Colon (tissue), 2 donors: Measurements from ENCODE around the gene CHAT.

Experiments
- FAIRE-seq: peaks from 2 replicates; lab custom pipeline; 2012; peaks lifted over from hg19 to GRCh38; lab: Jason Lieb, UNC
- donor health status: control.
- donor health status: control.

CHAT gene

DNA sequence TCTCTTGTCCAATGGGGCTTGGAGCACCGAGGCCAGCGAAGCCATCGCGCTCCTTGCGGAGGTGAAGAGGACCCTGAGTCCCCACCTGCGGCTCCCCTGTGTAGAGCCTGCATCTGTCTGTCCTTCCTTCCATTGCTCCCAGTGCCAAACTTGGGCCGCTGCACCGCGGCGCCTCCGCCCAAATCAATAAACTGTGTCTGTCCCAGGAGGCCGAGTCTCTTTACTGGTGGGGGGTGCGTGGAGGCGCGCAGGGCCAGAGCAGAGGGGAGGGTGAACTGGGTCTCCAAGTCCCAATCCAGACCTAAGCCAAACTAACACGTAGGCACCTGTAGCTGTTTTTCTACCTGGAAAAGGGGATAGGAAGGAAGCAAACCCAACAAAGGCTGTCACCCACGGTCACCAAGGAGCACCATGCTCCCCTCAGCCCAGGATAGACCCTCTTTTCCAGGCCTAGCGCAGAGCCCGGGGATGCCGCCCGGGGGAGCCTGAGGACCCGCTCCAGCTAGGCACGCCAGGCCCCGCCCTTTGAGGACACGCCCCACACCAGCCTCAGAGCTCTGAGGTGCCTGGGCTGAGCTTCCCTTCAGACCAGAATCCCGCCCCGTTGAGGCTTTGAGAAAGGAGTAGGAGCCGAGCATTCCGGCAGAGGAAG, 1.2 kb upstream of the CHAT start:
- FAIRE-seq = no peak

DNA sequence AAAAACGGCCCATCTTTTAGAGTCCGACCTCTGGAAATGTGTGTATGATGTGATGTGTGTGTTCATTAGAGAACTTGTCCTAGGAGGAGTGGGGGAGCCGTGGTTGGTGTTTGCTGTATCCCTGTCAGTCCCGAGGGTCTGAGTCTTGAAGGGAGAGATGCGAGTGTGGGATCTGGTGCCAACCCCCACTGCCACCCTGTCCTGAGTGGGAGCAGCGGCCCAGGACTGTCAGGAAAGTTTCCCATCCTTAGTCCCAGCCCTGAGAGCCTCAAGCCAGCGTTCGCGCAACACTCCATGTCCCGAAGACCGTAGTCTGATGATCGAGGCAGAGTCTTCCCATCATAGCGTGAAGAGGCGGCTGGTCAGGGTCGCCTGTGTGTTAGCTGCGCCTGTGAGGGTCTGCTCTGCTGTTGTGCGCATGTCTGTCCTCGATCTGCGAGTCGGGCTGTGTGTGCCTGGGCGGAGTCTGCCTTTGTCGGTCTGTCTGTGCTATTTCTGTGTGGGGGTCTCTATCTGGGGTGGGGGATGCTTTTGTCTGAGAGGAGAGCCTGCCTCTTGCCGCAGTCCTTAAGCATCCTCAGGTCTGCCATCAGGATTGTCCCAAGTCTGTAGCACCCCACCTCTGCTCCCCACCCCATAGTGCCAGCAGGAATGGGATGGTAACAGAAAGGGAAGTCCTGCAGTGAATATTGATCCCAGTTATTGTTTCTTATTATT, 514 bp upstream of the CHAT start:
- no peak for FAIRE-seq

DNA sequence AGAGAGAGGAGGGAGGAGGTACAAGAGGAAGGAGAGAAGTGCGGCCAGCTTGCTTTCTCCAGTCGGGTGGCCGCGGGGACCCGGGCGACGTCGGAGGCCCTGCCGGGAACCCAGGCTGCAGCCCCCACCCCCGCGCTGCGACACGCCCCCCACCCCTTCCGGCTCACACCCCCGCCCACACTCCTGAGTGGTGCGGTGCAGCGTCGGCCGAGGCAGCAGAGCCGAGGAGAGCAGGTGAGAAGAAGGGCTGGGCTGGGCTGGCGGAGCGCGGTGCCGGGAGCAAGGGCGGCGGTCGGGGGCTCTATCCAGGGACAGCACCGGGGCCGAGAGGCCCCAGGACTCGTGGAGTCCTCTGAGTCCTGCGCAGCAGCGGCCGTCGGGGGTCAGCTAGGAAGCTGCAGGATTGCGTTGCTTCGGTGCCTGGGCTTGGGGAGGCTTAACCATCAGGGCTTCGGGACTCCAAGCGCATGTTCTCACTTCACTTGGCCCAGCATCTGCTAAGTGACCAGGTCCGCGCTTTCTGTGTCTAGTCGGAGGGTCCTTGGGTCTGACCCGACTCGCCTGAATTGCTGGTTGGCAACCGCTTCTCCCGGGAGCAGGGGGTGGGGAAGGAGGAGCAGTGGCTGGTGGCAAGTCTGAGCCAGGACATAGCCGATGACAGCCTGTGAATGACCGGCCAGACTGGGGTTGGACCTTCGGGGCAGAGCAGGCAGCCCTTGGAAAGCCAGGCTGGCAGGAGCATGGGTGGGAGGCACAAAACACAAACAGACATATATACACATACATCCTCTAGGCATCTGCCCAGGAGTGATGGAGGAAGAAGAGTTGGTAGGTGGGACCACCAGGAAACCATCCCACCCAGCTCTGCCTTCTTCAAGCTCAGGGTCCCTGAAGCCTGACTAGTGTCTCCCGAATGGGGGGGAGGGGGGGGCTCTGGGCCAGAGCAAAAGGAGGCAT, 683 bp downstream of the CHAT start:
- FAIRE-seq = no peak

DNA sequence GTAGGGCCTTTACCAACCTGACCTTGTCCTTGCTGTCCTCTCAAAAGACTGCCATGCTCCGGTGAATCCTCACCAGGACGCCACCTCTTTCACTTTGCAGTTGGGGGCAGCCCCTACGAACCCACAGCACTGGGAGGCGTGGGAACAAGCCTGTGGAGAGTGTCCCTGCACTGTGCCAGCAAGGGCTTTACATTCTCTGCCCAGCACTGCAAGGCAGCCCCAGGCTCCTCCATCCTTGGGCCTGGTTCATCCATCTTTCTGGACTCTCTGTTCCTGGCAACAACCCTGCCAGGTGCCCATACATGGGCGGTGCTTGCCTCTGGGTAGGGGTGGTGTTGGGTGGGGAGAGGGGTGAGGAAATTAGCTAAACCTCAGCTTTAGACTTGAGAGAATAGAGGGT, 1.4 kb downstream of the CHAT start:
- no peak for FAIRE-seq

DNA sequence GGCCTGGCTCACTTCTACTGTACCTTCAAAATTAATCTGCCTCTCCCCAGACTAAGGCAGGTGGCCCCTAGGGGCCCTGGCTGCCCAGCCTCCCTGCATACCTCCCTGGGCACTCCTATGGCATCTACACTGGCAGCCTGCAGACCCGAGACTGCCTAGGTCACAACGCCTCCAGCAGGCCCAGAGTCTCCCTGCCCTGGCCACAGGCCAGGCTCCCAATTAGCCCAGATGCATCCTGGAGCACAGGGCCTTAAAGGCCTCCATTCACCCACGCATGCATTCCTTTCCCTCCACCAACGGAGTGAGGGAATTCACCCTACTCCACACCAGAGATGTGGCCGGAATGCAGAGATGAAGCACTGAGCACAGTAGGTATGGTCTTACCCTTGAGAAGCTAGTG, 1.9 kb downstream of the CHAT start:
- FAIRE-seq = no peak

DNA sequence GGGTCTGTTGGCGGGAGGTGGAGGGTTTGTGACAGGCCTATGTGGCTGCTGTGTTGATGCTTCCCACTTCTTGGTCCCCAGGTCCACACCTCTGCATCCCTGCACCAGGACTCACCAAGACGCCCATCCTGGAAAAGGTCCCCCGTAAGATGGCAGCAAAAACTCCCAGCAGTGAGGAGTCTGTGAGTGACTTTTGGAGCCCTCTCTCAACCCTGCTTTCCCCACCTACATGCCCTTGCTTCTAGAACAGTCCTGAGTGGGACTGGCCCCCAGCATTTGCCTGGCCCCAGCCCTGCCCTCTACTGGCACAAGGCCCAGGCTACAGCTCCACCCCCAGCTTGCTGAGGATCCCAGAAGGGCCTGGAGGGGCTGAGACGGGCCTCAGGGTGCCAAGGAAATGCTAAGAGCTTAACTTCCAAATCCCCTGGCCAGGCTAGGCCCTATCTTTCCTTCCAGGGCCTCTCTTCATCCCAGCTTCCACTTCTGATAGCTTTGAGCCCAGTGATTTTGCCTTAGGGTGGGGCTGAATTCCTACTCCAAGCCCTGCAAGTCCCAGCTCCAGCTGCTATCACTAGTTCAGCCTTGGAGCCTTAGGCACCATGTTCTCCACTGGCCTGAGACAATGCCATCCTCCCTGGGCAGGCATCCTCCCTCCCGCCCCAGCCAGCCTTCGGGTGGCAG, 2.7 kb downstream of the CHAT start:
- no peak for FAIRE-seq

DNA sequence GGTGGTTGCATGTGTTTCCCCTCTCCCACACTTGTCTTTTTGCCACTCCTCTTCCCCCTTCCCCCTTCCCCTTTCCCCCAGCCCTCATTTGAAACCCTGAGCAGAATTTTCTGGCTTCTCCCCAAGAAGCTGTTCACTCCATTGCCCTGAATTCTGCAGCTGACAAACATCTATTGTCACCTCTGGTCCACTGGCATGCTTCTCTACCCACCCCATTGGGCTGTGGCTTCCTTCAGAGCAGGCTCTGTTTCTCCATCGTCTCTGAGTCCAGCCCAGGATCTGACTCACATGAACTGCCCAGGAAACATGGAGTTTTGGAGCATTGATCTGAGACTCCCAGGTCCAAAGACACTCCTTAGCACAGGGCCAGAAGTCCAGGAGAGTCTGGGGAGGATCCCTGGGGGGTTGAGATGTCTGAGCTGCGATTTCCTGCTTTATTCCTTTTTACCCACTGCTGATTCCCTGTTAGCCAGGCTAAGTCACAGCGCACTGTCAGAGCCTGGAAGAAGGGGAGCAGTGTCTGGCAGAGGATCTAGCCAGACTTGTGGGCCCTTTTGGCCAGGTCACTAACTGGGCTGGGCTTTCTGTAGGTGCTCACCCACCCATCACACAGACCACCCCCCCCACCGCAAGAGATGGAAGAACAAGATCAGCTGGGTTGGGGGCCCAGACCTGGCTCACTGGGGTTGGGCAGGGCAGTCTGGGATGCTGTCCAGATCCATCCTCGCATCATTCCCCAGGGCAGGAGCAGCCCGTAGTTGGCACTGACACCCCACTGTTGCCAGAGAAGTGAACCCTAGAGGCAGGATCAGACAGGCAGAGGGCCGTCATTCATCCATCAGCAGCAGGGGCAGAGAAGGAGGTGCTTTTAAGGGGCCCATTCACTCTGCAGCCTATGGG, 3.5 kb downstream of the CHAT start:
- FAIRE-seq = no peak

DNA sequence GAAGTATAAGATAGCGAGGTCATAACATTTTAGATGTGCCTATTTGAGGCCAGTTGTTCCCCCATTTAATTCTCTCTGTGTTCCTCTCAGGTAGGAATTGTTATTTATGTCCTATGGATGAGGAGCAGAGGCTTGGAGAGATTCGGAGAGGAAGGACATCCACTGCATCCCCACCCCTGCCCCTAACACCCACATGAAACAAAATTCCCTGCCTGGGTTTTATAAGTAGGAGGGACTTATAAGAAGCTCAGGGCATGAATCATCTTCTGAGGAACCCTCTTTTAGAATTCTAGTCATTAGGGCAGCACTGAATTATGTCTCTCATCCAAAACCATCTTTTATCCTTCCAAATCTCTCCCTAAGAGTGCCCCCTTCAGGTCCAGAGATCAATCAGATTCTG, 5.0 kb downstream of the CHAT start:
- no peak for FAIRE-seq

DNA sequence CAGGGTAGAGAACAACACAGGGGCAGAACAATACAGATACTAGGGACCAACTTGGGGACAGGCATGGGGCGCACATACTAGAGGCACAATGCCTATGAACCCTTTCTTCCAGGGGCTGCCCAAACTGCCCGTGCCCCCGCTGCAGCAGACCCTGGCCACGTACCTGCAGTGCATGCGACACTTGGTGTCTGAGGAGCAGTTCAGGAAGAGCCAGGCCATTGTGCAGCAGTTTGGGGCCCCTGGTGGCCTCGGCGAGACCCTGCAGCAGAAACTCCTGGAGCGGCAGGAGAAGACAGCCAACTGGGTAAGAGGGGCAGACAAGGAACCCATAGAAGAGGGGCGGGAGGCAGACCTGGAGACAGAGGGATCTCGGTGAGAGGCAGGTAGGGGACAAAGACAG, 5.8 kb downstream of the CHAT start:
- no peak for FAIRE-seq

DNA sequence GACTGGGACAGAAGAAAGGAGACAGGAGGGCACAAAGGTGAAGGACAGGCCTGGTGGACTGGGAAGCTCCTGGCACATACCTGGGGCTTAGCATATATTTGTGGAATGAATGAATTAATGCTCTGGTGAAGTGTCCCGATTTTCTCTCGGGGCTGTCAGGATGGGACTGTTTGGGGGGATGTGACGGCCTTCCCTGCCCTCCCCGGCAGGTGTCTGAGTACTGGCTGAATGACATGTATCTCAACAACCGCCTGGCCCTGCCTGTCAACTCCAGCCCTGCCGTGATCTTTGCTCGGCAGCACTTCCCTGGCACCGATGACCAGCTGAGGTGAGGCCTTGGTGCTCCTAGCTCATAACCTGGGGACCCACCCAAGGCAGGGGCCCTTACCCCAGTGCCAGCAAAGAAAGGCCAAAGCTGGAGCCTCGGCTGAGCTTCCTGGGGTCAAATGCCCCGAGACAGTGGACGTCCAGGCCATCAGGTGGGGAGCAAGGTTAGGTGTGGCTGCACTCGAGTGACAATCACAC, 6.5 kb downstream of the CHAT start:
- FAIRE-seq = no peak

DNA sequence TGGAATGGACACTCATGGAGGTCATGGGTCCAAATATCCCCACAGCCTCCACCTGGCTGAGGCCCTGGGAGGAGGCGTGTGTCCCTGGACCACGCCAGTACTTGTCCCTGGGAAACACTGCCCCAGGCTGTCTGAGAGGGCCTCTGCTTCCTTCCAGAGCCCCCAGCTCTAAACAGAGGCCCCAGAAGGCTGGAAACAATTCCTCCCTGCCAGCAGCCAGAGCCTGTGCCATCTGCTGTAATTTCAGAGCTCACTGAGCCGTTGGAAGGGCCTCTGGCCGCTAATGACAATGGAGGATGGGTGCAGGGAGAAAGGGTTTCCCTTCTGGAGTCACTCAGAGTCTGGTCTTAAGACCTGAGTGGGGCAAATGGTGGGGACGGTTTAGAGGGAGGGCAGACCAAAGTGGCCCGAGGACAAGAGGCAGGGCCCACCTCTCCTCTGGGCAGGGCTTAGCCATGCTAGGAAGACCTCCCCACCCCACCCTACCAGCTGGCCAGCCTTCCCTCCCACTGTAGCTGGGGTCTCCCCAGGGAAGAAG, 7.1 kb downstream of the CHAT start:
- FAIRE-seq = no peak

DNA sequence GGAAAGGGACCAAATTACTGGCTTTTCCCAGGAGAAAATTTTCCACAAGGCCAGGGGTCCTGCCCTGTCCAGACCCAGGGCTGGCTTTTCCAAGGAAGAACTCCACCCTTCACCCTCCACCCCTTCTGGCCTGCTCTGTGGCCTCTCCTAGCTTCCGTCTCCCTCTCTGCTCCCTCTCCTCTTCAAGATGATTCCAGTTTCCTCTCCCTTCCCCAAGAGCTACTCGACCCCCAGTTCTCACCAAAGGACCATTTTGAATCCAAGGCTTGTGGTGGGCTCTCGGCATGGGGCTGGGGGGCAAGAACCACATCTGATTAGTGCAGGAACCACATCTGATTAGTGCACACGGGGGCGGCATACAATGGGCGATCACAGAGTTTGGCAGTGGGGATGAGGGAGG, 7.7 kb downstream of the CHAT start:
- FAIRE-seq = no peak

DNA sequence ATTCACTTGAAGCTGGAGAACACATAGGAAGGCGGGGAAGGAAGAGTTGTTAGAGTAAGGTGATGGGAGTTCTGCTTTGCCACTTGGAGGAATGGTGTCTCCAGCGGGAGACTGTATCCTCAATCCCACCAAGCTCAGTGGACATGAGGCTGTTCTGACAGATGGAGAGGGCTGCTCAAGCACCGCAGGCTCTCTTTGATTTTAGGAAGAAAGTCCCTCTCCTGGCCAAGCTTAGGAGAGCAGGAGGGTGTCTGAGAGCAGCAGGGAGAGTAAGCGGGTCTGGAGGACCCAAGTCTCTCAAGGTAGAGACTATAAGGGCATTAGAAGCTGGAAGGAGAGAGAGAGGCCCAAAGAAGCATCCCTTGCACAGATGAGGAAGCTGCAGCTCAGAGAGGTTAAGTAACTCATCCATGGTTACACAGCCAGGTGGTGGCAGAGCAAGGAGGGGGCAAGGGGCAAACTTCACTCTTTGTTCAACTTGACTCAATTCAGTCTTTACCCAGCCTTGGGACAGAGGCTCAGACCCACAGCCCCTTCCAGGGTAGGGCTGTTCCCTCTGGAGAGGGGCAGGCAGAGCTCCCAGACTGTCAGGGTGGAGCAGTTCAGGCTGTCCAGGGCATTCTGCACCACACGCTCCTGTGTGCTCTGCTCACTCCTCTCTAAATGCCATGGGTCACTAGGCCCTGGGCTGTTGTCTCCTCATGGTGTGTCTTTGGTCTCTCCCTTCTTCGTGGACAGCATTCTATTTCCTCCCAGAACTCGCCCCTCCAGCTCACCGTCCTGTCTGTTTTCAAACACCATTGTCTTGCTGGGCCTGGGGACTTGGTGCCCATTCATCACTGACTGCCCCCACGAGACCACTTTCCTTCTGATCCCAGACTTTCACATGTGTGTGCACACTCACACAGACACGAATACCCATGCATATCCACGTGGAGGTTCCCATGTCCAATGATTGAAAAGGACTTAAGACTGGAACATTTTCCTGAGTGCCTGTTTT, 8.9 kb downstream of the CHAT start:
- FAIRE-seq = no peak

DNA sequence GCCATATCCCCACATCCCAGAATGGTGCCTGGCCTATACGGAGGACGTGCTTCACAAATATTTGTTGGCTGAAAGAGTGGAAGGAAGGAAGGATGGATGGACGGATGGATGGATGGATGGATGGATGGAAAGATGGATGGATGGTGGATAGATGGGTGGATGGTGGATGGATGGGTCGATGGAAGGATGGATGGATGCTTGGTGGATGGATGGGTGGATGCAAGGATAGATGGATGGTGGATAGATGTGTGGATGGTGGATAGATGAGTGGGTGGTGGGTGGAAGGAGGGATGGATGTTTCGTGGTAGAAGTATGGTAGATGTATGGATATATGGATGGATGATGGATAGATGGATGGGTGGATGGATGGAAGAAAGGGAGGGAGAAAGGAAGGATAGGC, 10.8 kb downstream of the CHAT start:
- FAIRE-seq = no peak

DNA sequence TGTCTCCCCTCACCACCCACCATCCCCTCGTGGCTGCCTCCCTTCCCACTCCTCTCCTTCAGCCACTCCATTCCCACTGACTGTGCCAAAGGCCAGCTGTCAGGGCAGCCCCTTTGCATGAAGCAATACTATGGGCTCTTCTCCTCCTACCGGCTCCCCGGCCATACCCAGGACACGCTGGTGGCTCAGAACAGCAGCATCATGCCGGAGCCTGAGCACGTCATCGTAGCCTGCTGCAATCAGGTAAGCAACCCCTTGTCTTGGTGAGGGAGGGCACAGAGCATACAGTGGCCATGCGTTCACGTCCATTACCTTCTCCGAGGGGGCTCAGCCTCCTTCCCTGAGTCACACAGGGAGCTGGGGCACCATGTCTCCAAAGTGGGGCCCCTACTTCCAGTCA, 11.6 kb downstream of the CHAT start:
- FAIRE-seq = no peak

DNA sequence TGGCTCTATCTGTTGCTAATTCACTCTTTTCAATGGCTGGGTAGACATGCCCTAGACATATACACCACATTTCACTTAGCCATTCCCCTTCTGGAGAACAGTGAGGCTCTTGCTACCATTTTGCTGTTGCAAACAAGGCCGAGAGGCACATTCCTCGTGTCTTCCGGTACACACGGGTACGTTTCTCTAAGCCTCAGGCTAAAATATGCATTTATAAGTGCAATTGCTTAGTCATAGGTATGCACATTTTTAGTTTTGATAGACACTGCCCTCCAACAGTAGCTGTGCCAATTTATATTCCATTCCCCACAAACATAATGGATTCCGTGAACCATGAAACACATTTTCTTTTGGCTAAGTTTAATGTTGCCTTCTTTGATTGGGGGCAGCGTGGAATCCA, 13.2 kb downstream of the CHAT start:
- FAIRE-seq = no peak

DNA sequence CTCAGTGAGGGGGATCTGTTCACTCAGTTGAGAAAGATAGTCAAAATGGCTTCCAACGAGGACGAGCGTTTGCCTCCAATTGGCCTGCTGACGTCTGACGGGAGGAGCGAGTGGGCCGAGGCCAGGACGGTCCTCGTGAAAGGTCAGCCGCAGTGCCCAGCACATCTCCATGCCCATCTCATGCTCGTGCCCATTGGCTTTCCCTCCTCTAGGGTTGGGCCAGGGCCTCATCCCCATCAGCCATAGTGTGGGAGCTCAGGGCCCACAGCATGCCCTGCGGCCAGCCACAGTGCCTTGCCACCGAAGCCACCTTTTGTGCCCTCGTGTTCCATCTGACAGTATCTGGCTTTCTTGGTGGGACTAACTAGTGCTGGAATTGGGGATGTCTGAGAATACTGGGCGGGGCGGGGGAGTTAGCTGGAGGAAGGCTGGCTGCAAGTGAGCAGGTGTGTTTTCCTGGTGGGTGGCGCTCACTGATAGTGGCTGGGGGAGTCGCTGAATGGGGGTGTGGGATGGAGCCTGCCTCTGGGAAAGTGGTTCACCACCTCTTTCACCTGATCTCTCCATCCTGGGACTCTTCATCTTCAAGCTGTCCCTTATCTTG, 13.9 kb downstream of the CHAT start:
- no peak for FAIRE-seq

DNA sequence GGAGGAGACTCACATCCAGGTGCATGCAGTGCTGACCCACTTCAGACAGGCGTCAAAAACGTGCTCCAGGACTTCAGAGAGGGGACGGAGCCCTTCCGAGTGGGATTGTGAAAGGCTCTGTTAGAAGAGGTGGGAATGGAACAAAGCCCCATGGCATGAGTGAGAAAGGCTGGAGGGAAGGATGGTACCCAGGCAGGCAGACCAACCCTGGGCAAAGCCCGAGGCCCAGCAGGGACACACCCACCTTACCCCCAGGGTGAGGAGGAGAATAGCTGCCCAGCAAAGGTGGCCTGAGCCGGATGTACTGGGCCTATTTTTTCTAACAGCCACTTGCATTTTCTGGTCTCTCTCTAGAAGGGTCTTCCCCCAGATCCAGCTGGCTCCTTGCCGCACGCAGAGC, 14.8 kb downstream of the CHAT start:
- FAIRE-seq = no peak

DNA sequence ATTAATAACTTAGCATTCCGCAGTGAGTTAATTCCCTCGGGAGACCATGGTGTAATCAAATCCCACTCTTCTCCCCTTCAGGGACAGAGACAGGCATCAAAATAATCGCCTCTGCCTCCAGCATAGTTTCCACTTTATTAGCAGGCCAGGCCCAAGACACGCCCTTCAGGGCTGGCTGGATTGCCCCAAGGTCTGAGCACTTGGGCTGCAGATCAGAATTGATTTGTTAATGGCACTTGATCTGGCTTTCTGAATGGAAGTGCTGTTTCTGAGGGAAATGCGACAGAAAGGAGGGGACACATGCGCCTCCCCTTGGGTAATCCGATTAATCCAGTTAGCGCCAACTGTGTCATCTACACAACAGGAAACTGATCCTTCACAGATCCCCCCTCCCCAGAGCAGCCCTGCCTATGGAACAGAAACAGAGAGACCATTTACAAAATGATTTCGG, 15.6 kb downstream of the CHAT start:
- FAIRE-seq = no peak
